Esophagus muscularis mucosa (tissue), 4 donors: ENCODE results near the gene COA3. TPM values are rescaled to one million over a fixed set of nuclear protein-coding genes. Genes with fewer than 3 reads are reported as not detected.
"Not testable (repeated sequence)": the region's sequence is repeated elsewhere in the genome, so short reads cannot be mapped to it uniquely, and the experiment has no call there.

Source experiments
- DNase-seq: peaks from one replicate; pipeline ENCODE4 v3.0.0-alpha.2; 2017; ENCODE audit errors: extremely low spot score
- H3K27ac ChIP-seq, 4 donors: fragments of 200-600 bp; sonication (generic); replicated peaks in 1 of 4; 1 replicate in 3 of 4; 2 replicates in 1 of 4; pipeline ENCODE4 v1.5.1; 2016 to 2019; ENCODE audit warnings: mild to moderate bottlenecking in 1 of 4
- H3K27me3 ChIP-seq, 4 donors: fragments of 200-600 bp; sonication (generic); one replicate each; pipeline versions ENCODE4 v1.5.1 to v1.6.0; 2016 to 2019
- H3K36me3 ChIP-seq, 4 donors: fragments of 200-600 bp; sonication (generic); one replicate each; pipeline ENCODE4 v1.5.1; 2016 to 2019
- H3K4me1 ChIP-seq, 4 donors: fragments of 200-600 bp; sonication (generic); one replicate each; pipeline ENCODE4 v1.5.1; 2016 to 2019
- H3K4me3 ChIP-seq, 4 donors: fragments of 200-600 bp; sonication (generic); 1 replicate in 2 of 4; 2 replicates in 2 of 4; pipeline ENCODE4 v1.5.1; 2016 to 2019; ENCODE audit warnings: mild to moderate bottlenecking in 4 of 4, moderate library complexity in 1 of 4
- H3K9me3 ChIP-seq, 4 donors: fragments of 200-600 bp; sonication (generic); 1 replicate in 3 of 4; 2 replicates in 1 of 4; pipeline ENCODE4 v1.5.1; 2016 to 2019
- EP300 ChIP-seq: sonication (generic); formaldehyde crosslinking; IDR thresholded peaks from one replicate; pipeline ENCODE4 v1.6.1; 2017; ENCODE audit warnings: antibody characterized with exemption
- POLR2A ChIP-seq: fragments of 450-650 bp; IDR thresholded peaks from one replicate; pipeline ENCODE4 v1.6.1; 2017; ENCODE audit warnings: antibody characterized with exemption, moderate library complexity, mild to moderate bottlenecking, low read depth
- POLR2AphosphoS5 ChIP-seq, 2 donors: sonication (generic); formaldehyde crosslinking; IDR thresholded peaks; one replicate each; pipeline ENCODE4 v1.6.1; 2017; ENCODE audit warnings: antibody characterized with exemption in 2 of 2
- whole genome bisulfite sequencing: methylation state at CpG from one replicate; pipeline ENCODE4 v1.1.5; 2018; 5-methylcytosine and 5-hydroxymethylcytosine counted together
- intact Hi-C: fragments of 100-400 bp; cut with DNase I; formaldehyde crosslinking; loops from one replicate; pipeline ENCODE4 v1.15.1; 2023
- total RNA-seq, 4 donors: library from RNA; depleted of rRNA; stranded (reverse); fragments of >200 nt; gene quantifications; one replicate each; pipeline versions ENCODE4 v1.1.0 to v1.2.1, GENCODE V29; 2016
- TF ChIP-seq, protein P1 (sequence below), 3 experiments: fragments of 200-600 bp in 2 of 3; fragments of 450-650 bp in 1 of 3; sonication (generic) in 2 of 3; IDR thresholded peaks; one replicate each; pipeline ENCODE4 v1.5.1; 2017 to 2019; ENCODE audit warnings: antibody characterized with exemption in 3 of 3, mild to moderate bottlenecking in 2 of 3, moderate library complexity in 1 of 3

The COA3 gene
- total RNA-seq, 4 donors from 2014 or later: 65.9 to 74.6 (median 68.3) TPM

GRCh38 chr17:42772945-42773289 is 25.6 kb downstream of the COA3 start:
- DNase-seq: no peak
- no peaks in the 10 kb centered on the region for H3K9me3 ChIP-seq
- TF ChIP-seq, protein P1, sequence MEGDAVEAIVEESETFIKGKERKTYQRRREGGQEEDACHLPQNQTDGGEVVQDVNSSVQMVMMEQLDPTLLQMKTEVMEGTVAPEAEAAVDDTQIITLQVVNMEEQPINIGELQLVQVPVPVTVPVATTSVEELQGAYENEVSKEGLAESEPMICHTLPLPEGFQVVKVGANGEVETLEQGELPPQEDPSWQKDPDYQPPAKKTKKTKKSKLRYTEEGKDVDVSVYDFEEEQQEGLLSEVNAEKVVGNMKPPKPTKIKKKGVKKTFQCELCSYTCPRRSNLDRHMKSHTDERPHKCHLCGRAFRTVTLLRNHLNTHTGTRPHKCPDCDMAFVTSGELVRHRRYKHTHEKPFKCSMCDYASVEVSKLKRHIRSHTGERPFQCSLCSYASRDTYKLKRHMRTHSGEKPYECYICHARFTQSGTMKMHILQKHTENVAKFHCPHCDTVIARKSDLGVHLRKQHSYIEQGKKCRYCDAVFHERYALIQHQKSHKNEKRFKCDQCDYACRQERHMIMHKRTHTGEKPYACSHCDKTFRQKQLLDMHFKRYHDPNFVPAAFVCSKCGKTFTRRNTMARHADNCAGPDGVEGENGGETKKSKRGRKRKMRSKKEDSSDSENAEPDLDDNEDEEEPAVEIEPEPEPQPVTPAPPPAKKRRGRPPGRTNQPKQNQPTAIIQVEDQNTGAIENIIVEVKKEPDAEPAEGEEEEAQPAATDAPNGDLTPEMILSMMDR (IDR thresholded peaks at IDR 0.05): no peak
- TF ChIP-seq POLR2A (no peak), POLR2AphosphoS5 (IDR thresholded peaks at IDR 0.05) (no peak), EP300 (no peak)
- H3K36me3 ChIP-seq: peaks cover 13 to 36% (median 29%) of the 10 kb centered on the region in 4 donors
- peak overlapping the region; percentile 83 to 90 (median 88) for H3K27ac ChIP-seq
- peaks cover 14 to 19% (median 17%) of the 10 kb centered on the region in 4 donors for H3K4me1 ChIP-seq
- peaks cover 0 to 6% (median 0%) of the 10 kb centered on the region in 4 donors for H3K27me3 ChIP-seq
- intact Hi-C loops: no loop called here
- WGBS: 9% methylated on average over 3 of the region's 3 CpGs
- H3K4me3 ChIP-seq: peak overlapping the region; percentile 75 to 98 (median 84)

DNA sequence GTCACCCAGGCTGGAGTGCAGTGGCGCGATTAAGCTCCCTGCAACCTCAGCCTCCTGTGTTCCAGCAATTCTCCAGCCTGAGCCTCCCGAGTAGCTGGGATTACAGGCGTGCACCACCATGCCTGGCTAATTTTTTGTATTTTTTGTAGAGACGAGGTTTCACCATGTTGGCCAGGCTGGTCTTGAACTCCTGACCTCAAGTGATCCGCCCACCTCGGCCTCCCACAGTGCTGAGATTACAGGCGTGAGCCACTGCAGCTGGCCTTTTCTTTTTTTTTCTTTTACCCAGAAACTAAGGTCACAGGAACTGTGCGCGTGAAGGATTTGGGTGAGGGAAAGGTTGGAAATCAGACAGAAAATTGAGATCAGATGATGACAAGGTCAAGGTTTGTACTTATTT is 28.5 kb downstream of the COA3 start:
- H3K27ac ChIP-seq, H3K4me3 ChIP-seq, H3K36me3 ChIP-seq, intact Hi-C loops, DNase-seq, H3K9me3 ChIP-seq: not testable (repeated sequence)
- Histone ChIP-seq H3K27me3 (peaks cover 0 to 11% (median 0%) of the 10 kb centered on the region in 4 donors), H3K4me1 (peaks cover 14 to 19% (median 17%) of the 10 kb centered on the region in 4 donors)
- 75% methylated on average over 10 of the region's 10 CpGs for WGBS

- H3K9me3 ChIP-seq, DNase-seq, H3K4me3 ChIP-seq, intact Hi-C loops, H3K27ac ChIP-seq, H3K36me3 ChIP-seq: not testable (repeated sequence)
- WGBS: 80% methylated on average over 9 of the region's 9 CpGs
- H3K4me1 ChIP-seq: peaks cover 12 to 20% (median 16%) of the 10 kb centered on the region in 4 donors
- H3K27me3 ChIP-seq: peaks cover 0 to 12% (median 0%) of the 10 kb centered on the region in 4 donors
Observed at GRCh38 chr17:42768006-42768405, 30.5 kb downstream of the COA3 start.

DNA sequence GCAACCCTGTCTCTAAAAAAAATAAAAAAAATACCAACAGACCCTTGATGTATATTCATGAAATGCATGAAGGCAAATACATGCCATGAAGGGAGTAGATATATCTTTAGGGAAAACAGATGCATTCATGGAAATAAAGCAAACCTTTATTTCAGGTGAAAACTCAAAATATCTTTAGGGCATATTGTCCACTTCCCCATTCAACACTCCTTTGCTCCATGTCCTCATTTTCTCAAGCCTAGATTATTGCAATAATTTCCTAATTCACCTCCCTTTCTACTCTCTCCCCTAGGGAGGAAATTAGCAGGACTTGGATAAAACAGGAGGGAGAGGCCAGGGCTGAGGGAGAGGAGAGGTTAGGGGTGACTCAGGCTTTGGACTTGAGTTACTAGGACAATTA is 31.0 kb downstream of the COA3 start:
- Histone ChIP-seq H3K4me1 (peaks cover 12 to 19% (median 14%) of the 10 kb centered on the region in 4 donors), H3K9me3 (no peaks in the 10 kb centered on the region), H3K27ac (no peak overlapping the region), H3K4me3 (no peak overlapping the region), H3K27me3 (peaks cover 0 to 17% (median 0%) of the 10 kb centered on the region in 4 donors), H3K36me3 (no peaks in the 10 kb centered on the region)
- no peak for DNase-seq
- intact Hi-C loops: no loop called here
- no peak for TF ChIP-seq POLR2AphosphoS5 (IDR thresholded peaks at IDR 0.05)
- no peak for TF ChIP-seq POLR2A
- TF ChIP-seq, protein P1 (IDR thresholded peaks at IDR 0.05): no peak
- no peak for TF ChIP-seq EP300

DNA sequence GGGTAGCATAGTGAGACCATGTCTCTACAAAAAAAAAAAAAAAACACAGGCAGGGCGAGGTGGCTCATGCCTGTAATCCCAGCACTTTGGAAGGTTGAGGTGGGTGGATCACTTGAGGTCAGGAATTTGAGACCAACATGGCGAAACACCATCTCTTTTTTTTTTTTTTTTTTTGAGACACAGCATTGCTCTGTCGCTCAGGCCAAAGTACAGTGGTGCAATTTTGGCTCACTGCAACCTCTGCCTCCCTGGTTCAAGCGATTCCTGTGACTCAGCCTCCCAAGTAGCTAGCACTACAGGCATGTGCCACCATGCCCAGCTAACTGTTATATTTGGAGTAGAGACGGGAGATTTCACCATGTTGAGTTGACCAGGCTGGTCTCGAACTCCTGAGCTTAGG is 32.4 kb downstream of the COA3 start:
- 88% methylated on average over 5 of the region's 6 CpGs for WGBS
- H3K27me3 ChIP-seq: peaks cover 0 to 31% (median 6%) of the 10 kb centered on the region in 4 donors
- no peaks in the 10 kb centered on the region for H3K9me3 ChIP-seq
- H3K4me1 ChIP-seq: peaks cover 21 to 27% (median 25%) of the 10 kb centered on the region in 4 donors
- no peaks in the 10 kb centered on the region for H3K36me3 ChIP-seq
- no peak overlapping the region for H3K4me3 ChIP-seq
- intact Hi-C loops: no loop called here
- H3K27ac ChIP-seq: no peak overlapping the region
- TF ChIP-seq EP300: no peak
- TF ChIP-seq, protein P1 (IDR thresholded peaks at IDR 0.05): no peak
- TF ChIP-seq POLR2A: no peak
- no peak for DNase-seq

DNA sequence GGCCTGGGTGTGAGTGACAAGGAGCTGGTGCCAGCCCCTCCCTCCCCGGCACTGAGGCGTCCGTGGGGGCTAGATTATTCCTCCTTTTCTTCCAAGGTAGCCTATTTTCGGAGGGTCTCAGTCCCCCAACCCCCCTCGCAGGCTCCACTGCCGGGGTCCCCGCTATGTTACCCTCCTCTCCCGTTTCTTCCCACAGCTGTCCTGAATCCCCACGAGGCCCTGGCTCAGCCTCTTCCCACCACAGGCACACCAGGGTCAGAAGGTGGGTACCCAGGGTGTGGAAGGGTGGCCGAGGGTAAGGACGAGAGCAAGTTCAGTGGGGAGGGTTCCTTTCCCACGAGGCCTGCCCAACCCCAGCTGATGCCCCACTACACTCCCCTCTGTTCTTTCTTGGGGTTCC is 36.9 kb downstream of the COA3 start:
- DNase-seq: no peak
- intact Hi-C loops: loop anchor here (2.0 kb wide), 1 partner anchor 41 kb away; no protein-coding TSS in a partner anchor

More for the DNA sequence above, 36.9 kb downstream of the COA3 start:
- Histone ChIP-seq H3K27me3 (peaks cover 0 to 33% (median 10%) of the 10 kb centered on the region in 4 donors), H3K27ac (peak overlapping the region; percentile 66 to 75 (median 74)), H3K36me3 (no peaks in the 10 kb centered on the region), H3K4me3 (peak overlapping the region; percentile 64 to 65 (median 64)), H3K9me3 (no peaks in the 10 kb centered on the region), H3K4me1 (peaks cover 25 to 43% (median 41%) of the 10 kb centered on the region in 4 donors)
- WGBS: 32% methylated on average over 11 of the region's 12 CpGs
- TF ChIP-seq, protein P1 (IDR thresholded peaks at IDR 0.05): no peak
- TF ChIP-seq EP300: no peak
- TF ChIP-seq POLR2AphosphoS5 (IDR thresholded peaks at IDR 0.05): no peak
